Inflammatory macrophage treated with lipopolysaccharide for 1 hour (primary cell): ENCODE measurements around the gene PCYT1A.
"Not testable (repeated sequence)": the region's sequence is repeated elsewhere in the genome, so short reads cannot be mapped to it uniquely, and the experiment has no call there.

Experiments
- DNase-seq, 2 donors: peaks; one replicate each; pipeline ENCODE4 v3.0.0-alpha.2; 2020 to 2022

Gene PCYT1A

GRCh38 chr3:196287440-196288140, at the start of gene PCYT1A:
Gene PCYT1A (minus strand): TSS chr3:196287726. CDS start chr3:196270531, 17,195 bp downstream.
- peak; percentile 91 to 95 for DNase-seq

GRCh38 chr3:196336319-196337145, 49.0 kb upstream of the PCYT1A start:
- no peak for DNase-seq

- DNase-seq = no peak
Observed at GRCh38 chr3:196335503-196335948, 48.0 kb upstream of the PCYT1A start.

GRCh38 chr3:196334982-196335381, 47.5 kb upstream of the PCYT1A start:
- DNase-seq = no peak

- DNase-seq = no peak
Observed at GRCh38 chr3:196332168-196332567, 44.6 kb upstream of the PCYT1A start.

- no peak for DNase-seq
Observed at GRCh38 chr3:196327405-196327804, 39.9 kb upstream of the PCYT1A start.

- no peak for DNase-seq
Observed at GRCh38 chr3:196326936-196327335, 39.4 kb upstream of the PCYT1A start.

- no peak for DNase-seq
Observed at GRCh38 chr3:196323691-196324090, 36.2 kb upstream of the PCYT1A start.

- no peak for DNase-seq
Observed at GRCh38 chr3:196323016-196323415, 35.5 kb upstream of the PCYT1A start.

GRCh38 chr3:196321162-196321561, 33.6 kb upstream of the PCYT1A start:
- peak; percentile 46 to 51 for DNase-seq

- no peak for DNase-seq
Observed at GRCh38 chr3:196320137-196320536, 32.6 kb upstream of the PCYT1A start.

GRCh38 chr3:196317687-196318467, 30.4 kb upstream of the PCYT1A start, which contains the start of gene DYNLT2B:
Gene DYNLT2B (minus strand): TSS chr3:196318240. CDS start chr3:196318152, 88 bp downstream.
- peak in 1 of 2 donors; percentile 71 for DNase-seq

- not testable (repeated sequence) for DNase-seq
Observed at GRCh38 chr3:196316799-196317686, 29.5 kb upstream of the PCYT1A start.

- DNase-seq = no peak
Observed at GRCh38 chr3:196315821-196316220, 28.3 kb upstream of the PCYT1A start.

- DNase-seq = no peak
Observed at GRCh38 chr3:196314597-196314996, 27.1 kb upstream of the PCYT1A start.

- not testable (repeated sequence) for DNase-seq
Observed at GRCh38 chr3:196314086-196314485, 26.6 kb upstream of the PCYT1A start.

GRCh38 chr3:196302960-196303359, 15.4 kb upstream of the PCYT1A start:
- DNase-seq = not testable (repeated sequence)

GRCh38 chr3:196302551-196302950, 15.0 kb upstream of the PCYT1A start:
- not testable (repeated sequence) for DNase-seq

- DNase-seq = no peak
Observed at GRCh38 chr3:196298521-196298920, 11.0 kb upstream of the PCYT1A start.

GRCh38 chr3:196292286-196292923, 4.9 kb upstream of the PCYT1A start:
- no peak for DNase-seq

GRCh38 chr3:196288141-196288460, 575 bp upstream of the PCYT1A start:
- DNase-seq = no peak

- DNase-seq = no peak
Observed at GRCh38 chr3:196287090-196287439, 461 bp downstream of the PCYT1A start.
